Naive B cell (primary cell): Measurements from ENCODE around the gene CTSK. TPM values are rescaled to one million over a fixed set of nuclear protein-coding genes. Genes with fewer than 3 reads are reported as not detected.
A peak's percentile ranks its signal among the peaks of the same experiment; 100 is the strongest.
"Not testable (repeated sequence)": the region's sequence is repeated elsewhere in the genome, so short reads cannot be mapped to it uniquely, and the experiment has no call there.

Experiments used
- ATAC-seq, 2 donors: fragments of 150-1000 bp; cut with Tn5 transposase; 2 replicates each; pipeline ENCODE4 v1.10.0; 2021; ENCODE audit warnings: low read depth in 2 of 2, mild to moderate bottlenecking in 2 of 2, moderate library complexity in 2 of 2
- DNase-seq: peaks from one replicate; pipeline ENCODE4 v3.0.0; 2022
- H3K27ac Mint-ChIP-seq, 6 donors: one replicate each; pipeline ENCODE4 v1.8.0; 2020 to 2022; ENCODE audit warnings: mild to moderate bottlenecking in 6 of 6, mixed read lengths in 6 of 6, moderate library complexity in 5 of 6, inconsistent platforms in 2 of 6
- H3K27me3 Mint-ChIP-seq, 3 donors: one replicate each; pipeline ENCODE4 v1.8.0; 2021 to 2022; ENCODE audit warnings: mixed read lengths in 3 of 3, mild to moderate bottlenecking in 1 of 3
- H3K36me3 Mint-ChIP-seq, 2 donors: one replicate each; pipeline ENCODE4 v1.8.0; 2020 to 2022; ENCODE audit warnings: mixed read lengths in 2 of 2, inconsistent platforms in 1 of 2, mild to moderate bottlenecking in 1 of 2
- H3K4me1 Mint-ChIP-seq, 3 donors: one replicate each; pipeline ENCODE4 v1.8.0; 2020 to 2022; ENCODE audit warnings: mixed read lengths in 3 of 3, inconsistent platforms in 1 of 3, mild to moderate bottlenecking in 1 of 3, moderate library complexity in 1 of 3
- H3K4me3 Mint-ChIP-seq, 8 donors: one replicate each; pipeline ENCODE4 v1.8.0; 2020 to 2022; ENCODE audit warnings: mild to moderate bottlenecking in 8 of 8, mixed read lengths in 8 of 8, moderate library complexity in 8 of 8, inconsistent platforms in 2 of 8
- H3K9me3 Mint-ChIP-seq, 7 donors: one replicate each; pipeline ENCODE4 v1.8.0; 2020 to 2022; ENCODE audit warnings: mixed read lengths in 7 of 7, mild to moderate bottlenecking in 5 of 7, inconsistent platforms in 2 of 7, moderate library complexity in 1 of 7
- polyA plus RNA-seq, 6 donors: library from polyadenylated mRNA; unstranded; fragments of 300-500 nt; fragmentation: Illumina TruSeq; gene quantifications; one replicate each; pipeline ENCODE4 v1.2.3, GENCODE V29; 2021; ENCODE audit warnings: low read depth in 6 of 6

The CTSK gene
- polyA plus RNA-seq, 6 donors from 2014 or later: 0.18 to 1.2 (median 0.51) TPM; not detected in 2

DNA sequence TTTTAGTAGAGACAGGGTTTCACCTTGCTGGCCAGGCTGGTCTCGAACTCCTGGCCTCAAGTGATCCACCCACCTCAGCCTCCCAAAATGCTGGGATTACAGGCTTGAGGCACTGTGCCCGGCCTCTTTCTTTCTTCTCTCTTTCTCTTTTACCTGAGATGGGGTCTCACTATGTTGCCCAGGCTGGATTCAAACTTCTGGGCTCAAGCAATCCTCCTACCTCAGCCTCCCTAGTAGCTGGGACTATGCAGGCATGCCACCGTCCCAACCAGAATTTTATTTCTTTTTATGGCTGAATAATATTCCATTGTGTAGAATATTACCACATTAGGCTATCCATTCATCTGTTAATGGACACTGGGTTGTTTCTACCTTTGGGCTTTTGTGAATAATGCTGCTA is 14.3 kb downstream of the CTSK start:
- ATAC-seq, H3K4me3 Mint-ChIP-seq, H3K27me3 Mint-ChIP-seq, H3K4me1 Mint-ChIP-seq, DNase-seq, H3K9me3 Mint-ChIP-seq: not testable (repeated sequence)
- H3K36me3 Mint-ChIP-seq: peaks cover 19 to 24% of the 10 kb centered on the region in 2 donors
- H3K27ac Mint-ChIP-seq: peak overlapping the region in 1 of 6 donors; percentile 43

- Mint-ChIP-seq H3K27me3 (no peaks in the 10 kb centered on the region), H3K9me3 (no peaks in the 10 kb centered on the region), H3K36me3 (peaks cover 16 to 24% of the 10 kb centered on the region in 2 donors), H3K4me1 (peaks cover under 1 to 13% (median 7%) of the 10 kb centered on the region in 3 donors), H3K4me3 (no peak overlapping the region), H3K27ac (no peak overlapping the region)
- ATAC-seq (no peak), DNase-seq (no peak)
Observed at GRCh38 chr1:150793221-150793620, 14.8 kb downstream of the CTSK start.

DNA sequence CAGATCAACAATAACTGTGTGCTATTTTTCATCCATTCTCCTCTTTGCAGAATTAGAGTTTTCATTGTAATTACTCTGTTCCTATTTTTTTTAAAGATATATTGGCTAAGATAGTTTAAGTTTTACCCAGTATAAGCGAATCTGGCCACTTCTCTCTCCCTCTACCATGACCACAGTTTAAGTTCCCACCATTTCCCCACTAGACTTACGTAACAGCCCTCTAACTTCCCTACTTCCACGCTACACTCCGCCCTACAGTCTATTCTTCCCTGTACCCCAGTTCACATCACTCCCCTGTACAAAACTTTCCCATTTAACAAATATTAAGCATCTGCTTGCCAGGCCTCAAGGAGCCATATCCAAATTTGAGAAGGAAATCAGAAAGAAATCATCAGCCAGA is 16.5 kb downstream of the CTSK start:
- ATAC-seq (no peak), DNase-seq (no peak)
- no peaks in the 10 kb centered on the region for H3K9me3 Mint-ChIP-seq
- H3K27ac Mint-ChIP-seq: no peak overlapping the region
- H3K4me3 Mint-ChIP-seq: no peak overlapping the region
- H3K27me3 Mint-ChIP-seq: no peaks in the 10 kb centered on the region
- peaks cover 11 to 13% of the 10 kb centered on the region in 2 donors for H3K36me3 Mint-ChIP-seq
- H3K4me1 Mint-ChIP-seq: peaks cover 13 to 24% (median 16%) of the 10 kb centered on the region in 3 donors

DNA sequence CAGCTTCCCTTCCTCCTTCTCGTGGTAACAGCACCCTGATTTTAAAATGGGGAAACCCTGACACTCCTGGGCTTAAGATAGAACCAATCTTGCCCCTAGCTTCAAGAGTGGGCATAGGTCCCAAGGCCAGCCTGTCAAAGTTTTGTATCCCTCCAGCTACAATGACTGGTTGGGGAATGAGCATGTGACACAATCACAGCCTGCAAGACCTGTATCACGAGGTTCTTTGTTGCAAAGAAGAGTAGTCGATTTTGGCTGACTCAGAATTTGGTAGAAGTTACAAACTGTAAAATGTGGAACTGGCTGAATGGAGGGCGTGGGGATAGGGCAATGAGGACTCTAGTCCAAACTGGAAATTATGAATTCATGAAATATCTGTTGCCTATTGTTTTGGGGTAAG is 18.7 kb downstream of the CTSK start:
- peak overlapping the region in 1 of 8 donors; percentile 74 for H3K4me3 Mint-ChIP-seq
- no peak for DNase-seq
- peaks cover 13 to 24% (median 16%) of the 10 kb centered on the region in 3 donors for H3K4me1 Mint-ChIP-seq
- no peak for ATAC-seq
- H3K36me3 Mint-ChIP-seq: no peaks in the 10 kb centered on the region
- H3K27me3 Mint-ChIP-seq: no peaks in the 10 kb centered on the region
- peak overlapping the region in 1 of 6 donors; percentile 20 for H3K27ac Mint-ChIP-seq
- no peaks in the 10 kb centered on the region for H3K9me3 Mint-ChIP-seq

GRCh38 chr1:150788946-150789345 is 19.1 kb downstream of the CTSK start:
- Mint-ChIP-seq H3K9me3 (no peaks in the 10 kb centered on the region), H3K27me3 (no peaks in the 10 kb centered on the region), H3K4me3 (no peak overlapping the region), H3K4me1 (peaks cover 13 to 24% (median 16%) of the 10 kb centered on the region in 3 donors), H3K27ac (peak overlapping the region in 1 of 6 donors; percentile 56), H3K36me3 (no peaks in the 10 kb centered on the region)
- no peak for ATAC-seq
- DNase-seq: no peak

DNA sequence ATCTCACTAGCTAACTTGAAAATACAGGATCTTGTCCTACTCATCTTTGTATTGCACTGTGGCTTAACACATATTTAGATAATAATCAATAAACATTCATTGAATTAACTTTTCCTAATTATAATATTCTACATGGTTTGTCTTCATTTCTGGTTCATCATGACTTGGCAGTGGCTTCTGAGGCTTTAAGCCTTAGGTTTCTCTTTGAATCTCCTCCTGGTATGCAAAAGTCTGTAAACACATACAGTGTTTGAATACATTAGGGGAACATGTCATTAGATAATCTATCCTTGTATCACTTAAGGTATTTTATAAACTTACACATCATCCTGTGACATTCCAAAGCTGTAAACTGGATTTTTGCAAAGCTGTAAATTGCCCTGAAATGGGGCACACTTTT is 20.6 kb downstream of the CTSK start:
- H3K36me3 Mint-ChIP-seq: no peaks in the 10 kb centered on the region
- peak overlapping the region in 4 of 6 donors; percentile 7 to 83 (median 70) for H3K27ac Mint-ChIP-seq
- no peak for DNase-seq
- no peaks in the 10 kb centered on the region for H3K27me3 Mint-ChIP-seq
- peak overlapping the region in 1 of 8 donors; percentile 7 for H3K4me3 Mint-ChIP-seq
- H3K9me3 Mint-ChIP-seq: no peaks in the 10 kb centered on the region
- ATAC-seq: no peak
- H3K4me1 Mint-ChIP-seq: peaks cover 13 to 24% (median 16%) of the 10 kb centered on the region in 3 donors

- no peaks in the 10 kb centered on the region for H3K27me3 Mint-ChIP-seq
- no peaks in the 10 kb centered on the region for H3K36me3 Mint-ChIP-seq
- H3K4me3 Mint-ChIP-seq: no peak overlapping the region
- DNase-seq: no peak
- H3K27ac Mint-ChIP-seq: no peak overlapping the region
- no peaks in the 10 kb centered on the region for H3K4me1 Mint-ChIP-seq
- ATAC-seq: no peak
- no peaks in the 10 kb centered on the region for H3K9me3 Mint-ChIP-seq
Observed at GRCh38 chr1:150780510-150780909, 27.6 kb downstream of the CTSK start.

GRCh38 chr1:150778409-150778808 is 29.7 kb downstream of the CTSK start:
- no peaks in the 10 kb centered on the region for H3K4me1 Mint-ChIP-seq
- no peak overlapping the region for H3K4me3 Mint-ChIP-seq
- DNase-seq (no peak), ATAC-seq (no peak)
- no peaks in the 10 kb centered on the region for H3K27me3 Mint-ChIP-seq
- no peak overlapping the region for H3K27ac Mint-ChIP-seq
- no peaks in the 10 kb centered on the region for H3K36me3 Mint-ChIP-seq
- H3K9me3 Mint-ChIP-seq: no peaks in the 10 kb centered on the region

DNA sequence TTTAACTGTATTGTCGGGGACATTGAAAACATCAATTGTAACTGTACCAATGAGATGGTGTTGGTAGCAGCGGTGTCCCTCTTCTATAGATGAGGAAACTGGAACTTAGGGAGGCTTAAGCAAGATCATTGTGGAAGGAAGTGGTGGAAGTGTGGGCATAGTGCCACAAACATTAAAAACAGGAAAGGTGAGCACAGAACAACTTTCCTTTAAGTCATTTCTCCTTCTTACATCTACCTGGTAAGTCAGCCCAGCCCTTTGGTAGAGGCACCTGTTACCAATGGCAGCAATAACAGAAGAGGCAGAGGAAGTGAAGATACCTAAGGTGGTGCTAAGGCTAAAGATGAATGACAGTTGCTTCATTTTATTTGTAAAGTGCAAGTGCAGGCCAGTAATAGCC is 30.5 kb downstream of the CTSK start:
- Mint-ChIP-seq H3K4me1 (no peaks in the 10 kb centered on the region), H3K36me3 (no peaks in the 10 kb centered on the region), H3K9me3 (no peaks in the 10 kb centered on the region), H3K27ac (peak overlapping the region in 1 of 6 donors; percentile 90), H3K4me3 (no peak overlapping the region), H3K27me3 (no peaks in the 10 kb centered on the region)
- DNase-seq (no peak), ATAC-seq (no peak)

GRCh38 chr1:150775931-150776505 is 32.0 kb downstream of the CTSK start:
- not testable (repeated sequence) for H3K9me3 Mint-ChIP-seq, H3K27me3 Mint-ChIP-seq, H3K4me1 Mint-ChIP-seq, H3K36me3 Mint-ChIP-seq, DNase-seq, H3K27ac Mint-ChIP-seq, H3K4me3 Mint-ChIP-seq, ATAC-seq

DNA sequence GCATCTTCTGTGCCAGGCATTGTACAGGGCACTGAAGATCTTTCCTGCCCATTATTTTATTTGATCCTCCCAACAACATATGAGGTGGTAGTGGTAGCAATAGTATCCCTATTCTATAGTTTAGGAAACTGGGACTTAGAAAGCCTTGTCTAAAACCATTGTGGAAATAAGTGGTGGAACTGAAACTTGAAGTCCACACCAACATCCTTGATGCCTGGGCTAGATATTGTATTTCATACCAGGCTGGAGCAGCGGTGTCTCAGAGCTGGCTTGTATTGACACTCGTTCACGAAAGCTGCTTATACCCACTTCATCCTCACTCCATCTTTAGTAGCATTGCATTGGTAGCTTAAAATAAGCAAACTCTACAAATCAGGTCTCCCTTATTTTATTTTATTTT is 32.8 kb downstream of the CTSK start:
- DNase-seq: no peak
- Mint-ChIP-seq H3K27me3 (no peaks in the 10 kb centered on the region), H3K36me3 (no peaks in the 10 kb centered on the region), H3K4me3 (no peak overlapping the region), H3K9me3 (no peaks in the 10 kb centered on the region), H3K4me1 (peaks cover 0 to 3% (median 2%) of the 10 kb centered on the region in 3 donors), H3K27ac (peak overlapping the region in 1 of 6 donors; percentile 4)
- ATAC-seq: no peak

GRCh38 chr1:150772326-150772725 is 35.7 kb downstream of the CTSK start:
- no peak overlapping the region for H3K27ac Mint-ChIP-seq
- no peaks in the 10 kb centered on the region for H3K27me3 Mint-ChIP-seq
- H3K4me1 Mint-ChIP-seq: peaks cover 0 to 7% (median 3%) of the 10 kb centered on the region in 3 donors
- no peaks in the 10 kb centered on the region for H3K9me3 Mint-ChIP-seq
- DNase-seq: no peak
- no peaks in the 10 kb centered on the region for H3K36me3 Mint-ChIP-seq
- no peak for ATAC-seq
- H3K4me3 Mint-ChIP-seq: no peak overlapping the region

DNA sequence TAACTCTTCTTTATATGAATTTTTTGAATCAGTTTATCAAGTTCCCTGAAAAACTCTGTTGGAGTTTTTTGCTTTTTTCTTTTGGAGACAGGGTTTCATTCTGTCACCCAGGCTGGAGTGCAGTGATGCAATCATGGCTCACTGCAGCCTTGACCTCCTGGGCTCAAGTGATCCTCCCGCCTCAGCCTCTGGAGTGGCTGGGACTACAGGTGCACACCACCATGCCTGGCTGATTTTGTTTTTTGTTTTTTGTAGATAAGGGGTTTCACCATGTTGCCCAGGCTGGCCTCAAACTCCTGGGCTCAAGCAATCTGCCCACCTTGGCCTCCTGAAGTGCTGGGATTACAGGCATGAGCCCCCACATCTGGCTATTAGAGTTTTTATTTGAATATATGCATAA is 40.4 kb downstream of the CTSK start:
- not testable (repeated sequence) for H3K9me3 Mint-ChIP-seq, H3K36me3 Mint-ChIP-seq, DNase-seq, ATAC-seq, H3K27me3 Mint-ChIP-seq
- H3K27ac Mint-ChIP-seq: peak overlapping the region in 3 of 6 donors; percentile 15 to 98 (median 57)
- H3K4me3 Mint-ChIP-seq: peak overlapping the region in 1 of 8 donors; percentile 31
- H3K4me1 Mint-ChIP-seq: peaks cover 28 to 34% (median 29%) of the 10 kb centered on the region in 3 donors

DNA sequence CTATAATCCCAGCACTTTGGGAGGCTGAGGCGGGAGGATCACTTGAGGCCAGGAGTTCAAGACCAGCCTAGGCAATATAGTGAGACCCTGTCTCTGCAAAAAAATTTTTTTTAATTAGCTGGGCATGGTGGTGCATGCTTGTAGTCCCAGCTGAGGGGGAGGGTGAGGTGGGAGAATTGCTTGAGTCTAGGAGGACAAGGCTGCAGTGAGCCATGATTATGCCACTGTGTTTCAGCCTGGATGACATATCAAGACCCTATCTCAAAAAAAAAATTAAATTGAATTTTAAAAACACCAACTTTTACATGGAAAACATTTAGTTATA is 42.1 kb downstream of the CTSK start:
- peaks cover 40 to 45% (median 43%) of the 10 kb centered on the region in 3 donors for H3K4me1 Mint-ChIP-seq
- peak overlapping the region; percentile 93 to 98 (median 96) for H3K4me3 Mint-ChIP-seq
- peak overlapping the region; percentile 97 to 99 (median 98) for H3K27ac Mint-ChIP-seq
- not testable (repeated sequence) for H3K27me3 Mint-ChIP-seq, H3K9me3 Mint-ChIP-seq, H3K36me3 Mint-ChIP-seq, DNase-seq
- ATAC-seq: peak; percentile 11 to 29
